Type B pancreatic cell (in vitro differentiated cells): ENCODE measurements around the gene ASZ1. TPM values are rescaled to one million over a fixed set of nuclear protein-coding genes. Genes with fewer than 3 reads are reported as not detected.

ENCODE experiments used
- DNase-seq: peaks from one replicate; pipeline ENCODE4 v3.0.0; 2021; ENCODE audit warnings: mixed read lengths; ENCODE audit not compliant: unreplicated experiment; ENCODE audit errors: extremely low spot score
- H3K27ac Mint-ChIP-seq: 2 replicates; pipeline ENCODE4 v1.8.0; 2021; ENCODE audit warnings: mild to moderate bottlenecking, mixed read lengths
- H3K27me3 Mint-ChIP-seq: 2 replicates; pipeline ENCODE4 v1.8.0; 2021; ENCODE audit warnings: mixed read lengths
- H3K36me3 Mint-ChIP-seq: 2 replicates; pipeline ENCODE4 v1.8.0; 2021; ENCODE audit warnings: mixed read lengths
- H3K4me1 Mint-ChIP-seq: one replicate; pipeline ENCODE4 v1.8.0; 2021; ENCODE audit warnings: mixed read lengths; ENCODE audit not compliant: unreplicated experiment
- H3K4me3 Mint-ChIP-seq: 2 replicates; pipeline ENCODE4 v1.8.0; 2021; ENCODE audit warnings: mild to moderate bottlenecking, mixed read lengths
- H3K9me3 Mint-ChIP-seq: 2 replicates; pipeline ENCODE4 v1.8.0; 2021; ENCODE audit warnings: mixed read lengths
- total RNA-seq: library from RNA; stranded (reverse); gene quantifications from 2 replicates; pipeline ENCODE4 v1.2.1, GENCODE V29; 2021; ENCODE audit warnings: low replicate concordance
- TF ChIP-seq, protein P1 (sequence below): fragments of 200-600 bp; sonication (generic); conservative IDR thresholded peaks from 2 replicates; pipeline ENCODE4 v1.5.0; 2021; ENCODE audit warnings: antibody characterized with exemption, mild to moderate bottlenecking

Gene ASZ1
- total RNA-seq, 1 donor from 2014 or later = not detected

DNA sequence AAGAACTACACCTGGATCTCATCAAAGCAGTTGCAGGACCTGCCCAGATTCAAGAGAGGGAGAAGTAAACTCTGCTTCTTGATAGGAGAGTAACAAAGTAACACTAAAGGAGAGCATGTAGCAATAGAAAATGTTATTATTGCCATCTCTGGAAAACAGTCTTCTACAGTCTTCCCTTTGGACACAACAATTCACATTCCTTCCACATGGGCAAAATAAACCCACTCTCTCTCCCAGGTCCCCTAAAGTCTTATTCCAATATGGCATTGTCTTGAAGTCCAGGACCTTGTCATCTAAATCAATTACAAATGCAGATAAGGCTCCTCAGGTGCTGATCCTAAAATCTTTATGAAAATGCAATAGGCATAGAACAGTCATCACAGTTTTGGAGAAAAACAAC lies 94.1 kb downstream of the ASZ1 start:
- Mint-ChIP-seq H3K4me3 (no peak overlapping the region), H3K27me3 (peaks cover 10% of the 10 kb centered on the region), H3K36me3 (no peaks in the 10 kb centered on the region), H3K27ac (no peak overlapping the region), H3K4me1 (no peaks in the 10 kb centered on the region), H3K9me3 (no peaks in the 10 kb centered on the region)
- TF ChIP-seq, protein P1, sequence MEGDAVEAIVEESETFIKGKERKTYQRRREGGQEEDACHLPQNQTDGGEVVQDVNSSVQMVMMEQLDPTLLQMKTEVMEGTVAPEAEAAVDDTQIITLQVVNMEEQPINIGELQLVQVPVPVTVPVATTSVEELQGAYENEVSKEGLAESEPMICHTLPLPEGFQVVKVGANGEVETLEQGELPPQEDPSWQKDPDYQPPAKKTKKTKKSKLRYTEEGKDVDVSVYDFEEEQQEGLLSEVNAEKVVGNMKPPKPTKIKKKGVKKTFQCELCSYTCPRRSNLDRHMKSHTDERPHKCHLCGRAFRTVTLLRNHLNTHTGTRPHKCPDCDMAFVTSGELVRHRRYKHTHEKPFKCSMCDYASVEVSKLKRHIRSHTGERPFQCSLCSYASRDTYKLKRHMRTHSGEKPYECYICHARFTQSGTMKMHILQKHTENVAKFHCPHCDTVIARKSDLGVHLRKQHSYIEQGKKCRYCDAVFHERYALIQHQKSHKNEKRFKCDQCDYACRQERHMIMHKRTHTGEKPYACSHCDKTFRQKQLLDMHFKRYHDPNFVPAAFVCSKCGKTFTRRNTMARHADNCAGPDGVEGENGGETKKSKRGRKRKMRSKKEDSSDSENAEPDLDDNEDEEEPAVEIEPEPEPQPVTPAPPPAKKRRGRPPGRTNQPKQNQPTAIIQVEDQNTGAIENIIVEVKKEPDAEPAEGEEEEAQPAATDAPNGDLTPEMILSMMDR = peak; percentile 43
- no peak for DNase-seq

DNA sequence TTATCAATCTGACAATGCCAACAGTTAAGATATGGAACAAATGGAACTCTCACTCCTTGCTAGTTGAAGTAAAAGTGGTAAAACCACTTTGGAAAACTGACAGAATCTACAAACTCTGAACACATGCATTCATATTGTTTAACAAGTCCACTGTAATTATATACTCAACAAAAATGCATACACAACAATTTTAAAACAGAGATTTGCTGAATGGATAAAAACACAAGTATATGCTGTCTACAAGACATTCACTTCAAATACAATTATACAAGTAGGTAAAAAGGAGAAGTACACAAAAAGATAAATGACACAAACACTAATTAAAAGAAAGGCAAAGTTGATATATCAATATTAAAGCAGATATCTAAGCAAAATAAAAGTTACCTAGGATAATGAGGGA lies 95.3 kb downstream of the ASZ1 start:
- TF ChIP-seq, protein P1 = no peak
- no peak for DNase-seq
- peaks cover 4% of the 10 kb centered on the region for H3K9me3 Mint-ChIP-seq
- H3K27me3 Mint-ChIP-seq = peaks cover 11% of the 10 kb centered on the region
- no peak overlapping the region for H3K27ac Mint-ChIP-seq
- no peaks in the 10 kb centered on the region for H3K36me3 Mint-ChIP-seq
- H3K4me1 Mint-ChIP-seq = no peaks in the 10 kb centered on the region
- H3K4me3 Mint-ChIP-seq = no peak overlapping the region

DNA sequence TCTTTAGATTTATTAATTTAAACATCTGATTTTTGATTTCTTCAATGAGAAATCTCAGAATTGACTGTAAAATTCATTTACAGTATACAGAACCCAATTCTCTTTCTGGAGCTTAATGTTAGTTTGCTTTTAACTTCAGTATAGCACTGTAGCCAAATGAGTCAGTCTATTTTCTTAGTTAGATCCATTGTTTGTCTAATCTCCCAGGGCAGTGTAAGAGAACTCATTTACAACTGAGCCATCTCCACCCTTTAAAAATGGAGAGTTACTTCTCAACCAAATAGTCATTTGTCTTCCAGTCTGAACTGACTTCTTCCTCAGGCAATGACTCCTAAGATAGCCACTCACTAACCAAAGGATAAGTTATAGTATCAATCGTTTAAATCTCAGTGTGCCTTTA lies 101.5 kb downstream of the ASZ1 start:
- TF ChIP-seq, protein P1 = no peak
- Mint-ChIP-seq H3K4me1 (peaks cover 12% of the 10 kb centered on the region), H3K27ac (no peak overlapping the region), H3K4me3 (no peak overlapping the region), H3K9me3 (peaks cover 4% of the 10 kb centered on the region), H3K27me3 (peaks cover 63% of the 10 kb centered on the region), H3K36me3 (no peaks in the 10 kb centered on the region)
- no peak for DNase-seq

DNA sequence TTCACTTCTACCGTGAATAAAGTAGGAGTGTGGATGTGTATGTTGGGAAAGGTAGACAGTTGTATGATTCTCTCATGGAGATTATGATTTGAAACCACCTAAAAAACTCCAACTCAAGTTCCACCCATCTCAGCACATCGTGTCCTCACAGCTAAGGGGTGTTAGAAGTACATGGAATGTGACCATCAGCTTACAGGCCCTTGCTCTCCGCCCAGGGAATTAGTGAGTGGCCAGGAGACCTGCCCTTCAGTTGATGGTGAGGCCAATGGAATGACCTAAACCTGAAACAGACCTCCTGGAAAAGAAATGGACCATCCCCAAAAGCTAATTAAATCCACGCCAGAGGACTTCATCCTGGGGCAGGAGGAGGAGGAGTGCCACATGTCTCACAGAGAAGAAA lies 102.3 kb downstream of the ASZ1 start:
- peaks cover 72% of the 10 kb centered on the region for H3K27me3 Mint-ChIP-seq
- no peak for DNase-seq
- H3K9me3 Mint-ChIP-seq = peaks cover 4% of the 10 kb centered on the region
- no peaks in the 10 kb centered on the region for H3K36me3 Mint-ChIP-seq
- peak overlapping the region; percentile 94 for H3K4me3 Mint-ChIP-seq
- H3K4me1 Mint-ChIP-seq = peaks cover 12% of the 10 kb centered on the region
- H3K27ac Mint-ChIP-seq = no peak overlapping the region
- TF ChIP-seq, protein P1 = no peak

DNA sequence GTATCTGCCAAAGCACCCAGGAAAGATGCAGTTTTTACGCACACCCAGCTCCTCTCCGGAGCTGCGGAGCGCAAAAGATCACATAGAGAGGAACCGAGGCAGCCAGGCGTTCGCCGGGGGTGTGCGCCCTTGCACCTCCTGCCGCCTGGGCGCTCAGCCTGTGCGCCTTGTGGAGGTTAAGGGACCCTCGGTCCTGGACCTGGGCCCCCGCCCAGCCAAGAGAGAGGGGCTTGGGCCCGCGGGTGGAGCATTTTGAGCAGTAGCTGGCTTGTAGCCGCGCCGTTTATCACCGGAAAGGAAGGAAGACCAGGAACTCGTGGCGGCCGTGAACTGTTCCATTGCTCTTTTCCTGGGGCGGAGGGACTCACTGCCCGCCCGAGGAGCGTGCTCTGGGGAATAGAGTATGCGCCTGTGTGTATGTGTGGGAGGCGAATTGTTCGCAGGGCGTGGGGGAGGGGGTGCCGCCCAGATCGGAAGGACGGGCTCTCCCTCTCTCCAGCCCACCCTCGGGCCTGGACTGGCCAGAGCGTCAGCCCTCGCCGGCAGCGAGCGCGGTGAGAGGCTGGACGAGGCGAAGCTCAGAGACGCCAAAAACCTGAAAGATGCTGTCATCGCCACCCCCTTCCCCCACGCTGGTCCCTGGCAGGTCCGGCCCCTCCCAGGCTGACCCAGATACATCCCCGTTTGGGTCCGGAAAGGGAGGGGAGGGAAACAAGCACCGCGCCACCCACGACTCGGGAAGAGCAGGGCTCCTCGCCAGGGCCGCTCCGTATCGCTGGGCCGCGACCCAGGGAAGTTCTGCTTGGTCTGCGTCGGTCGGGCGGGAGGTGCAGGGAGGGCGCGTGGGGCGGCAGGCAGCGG lies 103.2 kb downstream of the ASZ1 start:
- no peaks in the 10 kb centered on the region for H3K36me3 Mint-ChIP-seq
- peak overlapping the region; percentile 94 for H3K4me3 Mint-ChIP-seq
- H3K27me3 Mint-ChIP-seq = peaks cover 80% of the 10 kb centered on the region
- peaks cover 4% of the 10 kb centered on the region for H3K9me3 Mint-ChIP-seq
- TF ChIP-seq, protein P1 = no peak
- H3K4me1 Mint-ChIP-seq = peaks cover 12% of the 10 kb centered on the region
- no peak for DNase-seq
- peak overlapping the region; percentile 16 for H3K27ac Mint-ChIP-seq
